ENCODE data around the gene TAF6L. TPM values are rescaled to one million over a fixed set of nuclear protein-coding genes. Genes with fewer than 3 reads are reported as not detected.
"Not testable (repeated sequence)": the region's sequence is repeated elsewhere in the genome, so short reads cannot be mapped to it uniquely, and the experiment has no call there.

Gene TAF6L
- total RNA-seq, 1 donor from 2014 or later = 51.7 TPM

DNA sequence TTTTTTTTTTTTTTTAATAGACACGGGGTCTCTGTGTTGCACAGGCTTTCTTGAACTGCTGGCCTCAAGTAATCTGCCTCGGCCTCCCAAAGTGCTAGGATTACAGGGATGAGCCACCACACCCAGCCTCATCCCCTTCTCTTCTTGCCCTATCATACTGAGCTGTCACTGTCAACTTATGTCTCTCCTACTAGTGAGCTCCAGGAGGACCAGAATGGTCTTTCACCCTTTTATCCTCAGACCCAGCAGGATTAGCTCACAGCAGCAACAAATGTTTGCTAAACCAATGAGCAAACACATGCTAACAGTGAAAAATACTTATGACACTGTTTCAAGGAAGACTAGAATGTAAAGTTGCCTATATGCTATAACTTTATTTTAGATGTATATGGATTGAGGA lies 40.5 kb downstream of the TAF6L start:
- no peak overlapping the region for H3K4me3 ChIP-seq
- no peaks in the 10 kb centered on the region for H3K9me3 ChIP-seq
- no peak overlapping the region for H3K27ac ChIP-seq
- intact Hi-C loops (cut with DNase I) = no loop called here
- no peak for TF ChIP-seq CTCF (IDR thresholded peaks at IDR 0.05)
- peaks cover 7 to 37% of the 10 kb centered on the region in 2 donors for H3K36me3 ChIP-seq
- no peaks in the 10 kb centered on the region for H3K4me1 ChIP-seq
- DNase-seq (ENCODE audit: low spot score in 2 of 2) = no peak
- H3K27me3 ChIP-seq = no peaks in the 10 kb centered on the region

DNA sequence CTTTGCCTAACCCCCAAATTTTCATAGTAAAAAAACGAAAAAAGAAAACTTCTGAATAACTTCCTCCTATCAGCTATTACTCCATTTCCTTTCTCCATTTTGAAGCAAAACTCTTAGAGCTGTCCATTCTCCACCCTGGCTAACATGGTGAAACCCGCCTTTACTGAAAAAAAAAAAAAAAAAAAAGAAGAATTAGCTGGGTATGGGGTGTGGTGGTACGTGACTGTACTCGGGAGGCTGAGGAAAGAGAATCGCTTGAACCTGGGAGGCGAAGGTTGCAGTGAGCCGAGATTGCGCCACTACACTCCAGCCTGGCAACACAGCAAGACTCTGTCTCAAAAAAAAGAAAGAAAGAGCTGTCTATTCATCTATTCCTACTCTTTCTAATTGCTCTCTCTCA lies 45.4 kb downstream of the TAF6L start:
- no peaks in the 10 kb centered on the region for H3K9me3 ChIP-seq
- no peaks in the 10 kb centered on the region for H3K27me3 ChIP-seq
- no peaks in the 10 kb centered on the region for H3K4me1 ChIP-seq
- no peak overlapping the region for H3K27ac ChIP-seq
- no peak overlapping the region for H3K4me3 ChIP-seq
- peaks cover 39 to 78% of the 10 kb centered on the region in 2 donors for H3K36me3 ChIP-seq
- intact Hi-C loops (cut with DNase I) = no loop called here
- no peak for DNase-seq (ENCODE audit: low spot score in 2 of 2)
- TF ChIP-seq CTCF (IDR thresholded peaks at IDR 0.05) = no peak

DNA sequence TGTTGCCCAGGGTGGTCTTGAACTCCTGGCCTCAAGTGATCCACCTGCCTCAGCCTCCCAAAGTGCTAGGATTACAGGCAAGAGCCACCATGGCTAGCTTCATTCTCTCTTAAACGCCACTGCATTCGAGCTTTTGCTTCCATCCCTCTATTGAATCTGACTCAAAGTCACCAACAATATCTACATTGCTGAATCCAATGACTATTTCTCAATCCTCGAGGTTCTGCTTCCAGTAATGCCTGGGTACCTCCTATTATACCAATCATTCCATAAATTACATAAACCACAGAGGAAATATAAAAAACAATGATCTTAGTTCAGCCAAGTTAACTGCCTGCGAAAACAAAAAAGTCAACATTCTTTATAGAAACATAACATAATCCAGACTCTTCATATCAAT lies 45.9 kb downstream of the TAF6L start:
- Histone ChIP-seq H3K27ac (no peak overlapping the region), H3K4me3 (no peak overlapping the region), H3K36me3 (peaks cover 44 to 84% of the 10 kb centered on the region in 2 donors), H3K9me3 (no peaks in the 10 kb centered on the region), H3K4me1 (no peaks in the 10 kb centered on the region), H3K27me3 (no peaks in the 10 kb centered on the region)
- no peak for DNase-seq (ENCODE audit: low spot score in 2 of 2)
- intact Hi-C loops (cut with DNase I) = no loop called here
- no peak for TF ChIP-seq CTCF (IDR thresholded peaks at IDR 0.05)

DNA sequence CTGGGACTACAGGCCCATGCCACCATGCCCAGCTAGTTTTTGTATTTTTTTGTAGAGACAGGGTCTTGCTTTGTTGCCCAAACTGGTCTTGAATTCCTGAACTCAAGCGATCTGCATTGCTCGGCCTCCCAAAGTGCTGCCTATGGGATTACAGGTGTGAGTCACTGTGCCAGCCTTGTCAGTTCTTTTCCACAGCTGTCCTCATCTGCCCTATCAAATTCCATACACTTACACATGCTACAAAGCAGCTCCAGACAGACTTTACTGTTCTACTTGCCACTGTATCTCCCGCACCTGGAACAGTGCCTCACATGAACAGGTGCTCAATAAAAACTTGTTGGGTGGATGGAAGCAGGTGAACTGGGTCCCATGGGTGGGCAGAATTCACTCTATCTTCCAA lies 52.5 kb downstream of the TAF6L start:
- DNase-seq (ENCODE audit: low spot score in 2 of 2) = no peak

DNA sequence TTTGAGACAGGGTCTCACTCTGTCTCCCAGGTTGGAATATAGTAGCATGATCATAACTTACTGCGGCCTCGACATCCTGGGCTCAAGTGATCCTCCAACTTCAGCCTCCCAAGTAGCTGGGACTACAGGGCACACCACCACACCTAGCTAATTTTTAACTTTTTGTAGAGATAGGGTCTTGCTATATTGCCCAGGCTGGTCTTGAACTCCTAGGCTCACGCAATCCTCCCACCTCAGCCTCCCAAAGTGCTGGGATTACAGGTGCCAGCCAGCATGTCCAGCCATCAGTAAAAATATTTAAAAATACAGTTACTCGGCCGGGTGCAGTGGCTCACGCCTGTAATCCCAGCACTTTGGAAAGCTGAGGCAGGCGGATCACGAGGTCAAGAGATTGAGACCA lies 56.9 kb downstream of the TAF6L start:
- H3K4me3 ChIP-seq; DNase-seq (ENCODE audit: low spot score in 2 of 2); intact Hi-C loops (cut with DNase I); H3K27ac ChIP-seq; H3K27me3 ChIP-seq; H3K9me3 ChIP-seq: not testable (repeated sequence)
- Histone ChIP-seq H3K4me1 (peaks cover 0 to 27% of the 10 kb centered on the region in 2 donors), H3K36me3 (peaks cover 47 to 56% of the 10 kb centered on the region in 2 donors)

More for the DNA sequence above, 52.5 kb downstream of the TAF6L start:
- no peak overlapping the region for H3K27ac ChIP-seq
- TF ChIP-seq CTCF (IDR thresholded peaks at IDR 0.05) = no peak
- no peaks in the 10 kb centered on the region for H3K4me1 ChIP-seq
- H3K27me3 ChIP-seq = no peaks in the 10 kb centered on the region
- H3K36me3 ChIP-seq = peaks cover 83 to 92% of the 10 kb centered on the region in 2 donors
- intact Hi-C loops (cut with DNase I) = no loop called here
- H3K4me3 ChIP-seq = no peak overlapping the region
- no peaks in the 10 kb centered on the region for H3K9me3 ChIP-seq

- H3K9me3 ChIP-seq = no peaks in the 10 kb centered on the region
- intact Hi-C loops (cut with DNase I) = loop anchor here (1.0 to 5.0 kb wide), 4 partner anchors 8 to 219 kb away; partner anchors contain the start of genes BSCL2, EML3, GNG3 and HNRNPUL2
- H3K36me3 ChIP-seq = peaks cover 29 to 39% of the 10 kb centered on the region in 2 donors
- no peak for TF ChIP-seq CTCF (IDR thresholded peaks at IDR 0.05)
- H3K4me1 ChIP-seq = peaks cover 0 to 31% of the 10 kb centered on the region in 2 donors
- peak overlapping the region; percentile 74 to 77 for H3K4me3 ChIP-seq
- no peaks in the 10 kb centered on the region for H3K27me3 ChIP-seq
- H3K27ac ChIP-seq = peak overlapping the region; percentile 90 to 95
- no peak for DNase-seq (ENCODE audit: low spot score in 2 of 2)
Observed at GRCh38 chr11:62830904-62831519, 59.8 kb downstream of the TAF6L start.

All from ascending aorta (tissue), 2 donors.